Parathyroid adenoma (tissue), 2 donors: Measurements from ENCODE around the gene DCAF15.

ENCODE experiments used
- H2AFZ ChIP-seq: fragments of 300-600 bp; sonication (generic); one replicate; pipeline ENCODE4 v1.7.0; 2017; ENCODE audit warnings: antibody characterized with exemption, mild to moderate bottlenecking
- H3K27ac ChIP-seq: fragments of 300-600 bp; sonication (generic); one replicate; pipeline ENCODE4 v1.7.0; 2017
- H3K27me3 ChIP-seq: fragments of 300-600 bp; sonication (generic); one replicate; pipeline ENCODE4 v1.7.0; 2017; ENCODE audit warnings: low read length; ENCODE audit not compliant: control insufficient read depth, insufficient read depth
- H3K36me3 ChIP-seq: fragments of 300-600 bp; sonication (generic); one replicate; pipeline ENCODE4 v1.7.0; 2017; ENCODE audit warnings: low read length; ENCODE audit not compliant: control insufficient read depth, insufficient read depth
- H3K4me1 ChIP-seq: fragments of 300-600 bp; sonication (generic); one replicate; pipeline ENCODE4 v1.7.0; 2017; ENCODE audit warnings: control low read depth
- H3K4me2 ChIP-seq: fragments of 300-600 bp; sonication (generic); one replicate; pipeline ENCODE4 v1.7.0; 2017; ENCODE audit warnings: low read length
- H3K4me3 ChIP-seq: fragments of 300-600 bp; sonication (generic); one replicate; pipeline ENCODE4 v1.7.0; 2017; ENCODE audit warnings: low read depth, low read length
- H3K79me2 ChIP-seq: fragments of 300-600 bp; sonication (generic); one replicate; pipeline ENCODE4 v1.7.0; 2017; ENCODE audit warnings: control low read depth
- H3K9ac ChIP-seq: fragments of 300-600 bp; sonication (generic); one replicate; pipeline ENCODE4 v1.7.0; 2017; ENCODE audit warnings: mild to moderate bottlenecking
- H3K9me3 ChIP-seq: fragments of 300-600 bp; sonication (generic); one replicate; pipeline ENCODE4 v1.7.0; 2017; ENCODE audit warnings: low read length; ENCODE audit not compliant: control insufficient read depth
- TF ChIP-seq, protein P1 (sequence below): fragments of 300-600 bp; sonication (generic); IDR thresholded peaks from one replicate; pipeline ENCODE4 v1.7.0; 2017; ENCODE audit warnings: antibody characterized with exemption, mild to moderate bottlenecking
- donor health status: primary hyperparathyroidism.

The DCAF15 gene, protein sequence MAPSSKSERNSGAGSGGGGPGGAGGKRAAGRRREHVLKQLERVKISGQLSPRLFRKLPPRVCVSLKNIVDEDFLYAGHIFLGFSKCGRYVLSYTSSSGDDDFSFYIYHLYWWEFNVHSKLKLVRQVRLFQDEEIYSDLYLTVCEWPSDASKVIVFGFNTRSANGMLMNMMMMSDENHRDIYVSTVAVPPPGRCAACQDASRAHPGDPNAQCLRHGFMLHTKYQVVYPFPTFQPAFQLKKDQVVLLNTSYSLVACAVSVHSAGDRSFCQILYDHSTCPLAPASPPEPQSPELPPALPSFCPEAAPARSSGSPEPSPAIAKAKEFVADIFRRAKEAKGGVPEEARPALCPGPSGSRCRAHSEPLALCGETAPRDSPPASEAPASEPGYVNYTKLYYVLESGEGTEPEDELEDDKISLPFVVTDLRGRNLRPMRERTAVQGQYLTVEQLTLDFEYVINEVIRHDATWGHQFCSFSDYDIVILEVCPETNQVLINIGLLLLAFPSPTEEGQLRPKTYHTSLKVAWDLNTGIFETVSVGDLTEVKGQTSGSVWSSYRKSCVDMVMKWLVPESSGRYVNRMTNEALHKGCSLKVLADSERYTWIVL

DNA sequence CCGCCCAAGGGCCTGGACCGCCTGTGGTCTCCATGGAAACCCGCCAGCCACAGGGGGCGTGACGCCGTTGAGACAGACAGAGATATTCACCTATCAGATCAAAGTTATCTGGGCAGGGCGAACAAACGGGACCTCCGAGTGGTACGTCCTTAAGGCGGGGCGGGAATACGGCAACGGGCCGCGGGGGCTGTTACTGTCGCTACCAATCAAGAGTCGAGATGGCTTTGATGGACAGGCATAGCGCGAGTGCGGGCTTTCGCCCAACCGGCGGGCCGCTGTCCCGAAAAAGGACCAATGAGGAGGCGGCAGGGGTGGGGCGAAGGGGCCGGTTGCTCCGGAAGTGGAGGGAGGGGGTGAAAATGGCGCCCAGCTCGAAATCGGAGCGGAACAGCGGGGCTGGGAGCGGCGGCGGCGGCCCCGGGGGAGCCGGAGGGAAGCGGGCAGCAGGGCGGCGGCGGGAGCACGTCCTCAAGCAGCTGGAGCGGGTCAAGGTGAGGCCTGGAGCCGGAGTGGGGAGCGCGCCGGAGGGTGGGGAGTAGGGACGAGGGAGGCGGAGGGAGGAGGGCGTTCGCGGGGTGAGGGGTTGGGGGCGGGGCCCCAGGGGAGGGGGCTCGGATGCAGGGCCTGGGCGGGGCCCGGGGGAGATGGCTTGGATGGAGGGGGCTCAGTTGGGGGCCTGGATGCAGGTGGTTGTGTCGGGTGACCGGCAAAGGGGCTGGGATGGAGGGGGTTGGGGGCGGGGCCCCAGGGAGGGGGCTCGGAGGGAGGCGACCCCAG, at the start of gene DCAF15:
TSS of gene DCAF15 (plus strand) at position 356 of the 777 bp plus-strand sequence. CDS start at position 360, 4 bp downstream.
- H3K27ac ChIP-seq: peak within 1 kb of the TSS; percentile 70
- peaks cover 12% of the 10 kb centered on the region for H3K79me2 ChIP-seq
- peak within 1 kb of the TSS; percentile 74 for H3K4me3 ChIP-seq
- H3K9ac ChIP-seq: peak within 1 kb of the TSS; percentile 11
- H3K27me3 ChIP-seq: no peaks in the 10 kb centered on the region
- H3K9me3 ChIP-seq: no peaks in the 10 kb centered on the region
- TF ChIP-seq, protein P1, sequence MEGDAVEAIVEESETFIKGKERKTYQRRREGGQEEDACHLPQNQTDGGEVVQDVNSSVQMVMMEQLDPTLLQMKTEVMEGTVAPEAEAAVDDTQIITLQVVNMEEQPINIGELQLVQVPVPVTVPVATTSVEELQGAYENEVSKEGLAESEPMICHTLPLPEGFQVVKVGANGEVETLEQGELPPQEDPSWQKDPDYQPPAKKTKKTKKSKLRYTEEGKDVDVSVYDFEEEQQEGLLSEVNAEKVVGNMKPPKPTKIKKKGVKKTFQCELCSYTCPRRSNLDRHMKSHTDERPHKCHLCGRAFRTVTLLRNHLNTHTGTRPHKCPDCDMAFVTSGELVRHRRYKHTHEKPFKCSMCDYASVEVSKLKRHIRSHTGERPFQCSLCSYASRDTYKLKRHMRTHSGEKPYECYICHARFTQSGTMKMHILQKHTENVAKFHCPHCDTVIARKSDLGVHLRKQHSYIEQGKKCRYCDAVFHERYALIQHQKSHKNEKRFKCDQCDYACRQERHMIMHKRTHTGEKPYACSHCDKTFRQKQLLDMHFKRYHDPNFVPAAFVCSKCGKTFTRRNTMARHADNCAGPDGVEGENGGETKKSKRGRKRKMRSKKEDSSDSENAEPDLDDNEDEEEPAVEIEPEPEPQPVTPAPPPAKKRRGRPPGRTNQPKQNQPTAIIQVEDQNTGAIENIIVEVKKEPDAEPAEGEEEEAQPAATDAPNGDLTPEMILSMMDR: no peak
- H3K4me1 ChIP-seq: peaks cover 12% of the 10 kb centered on the region
- H3K4me2 ChIP-seq: peak within 1 kb of the TSS; percentile 91
- H2AFZ ChIP-seq: peak within 1 kb of the TSS; percentile 91
- H3K36me3 ChIP-seq: no peaks in the 10 kb centered on the region

DNA sequence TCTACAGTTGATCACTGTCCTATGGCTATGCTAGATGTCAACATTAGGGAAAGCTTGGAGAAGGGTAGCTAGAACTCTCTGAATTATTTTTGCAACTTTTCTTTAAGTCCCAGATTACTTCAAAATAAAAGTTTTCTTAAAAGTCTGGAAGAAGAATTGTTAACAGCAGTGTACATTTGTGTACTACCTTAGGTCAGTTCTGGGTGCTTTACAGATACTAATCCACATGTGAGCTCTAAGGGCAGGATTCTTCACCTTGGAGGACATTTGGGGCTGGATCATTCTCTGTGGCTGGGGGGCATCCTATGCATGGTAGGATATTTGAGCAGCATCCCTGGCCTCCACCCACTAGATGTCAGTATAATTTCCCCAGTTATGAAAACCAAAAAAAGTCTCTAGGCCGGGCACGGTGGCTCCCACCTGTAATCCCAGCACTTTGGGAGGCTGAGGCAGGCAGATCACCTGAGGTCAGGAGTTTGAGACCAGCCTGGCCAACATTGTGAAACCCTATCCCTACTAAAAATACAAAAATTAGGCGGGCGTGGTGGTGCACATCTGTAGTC, 49.2 kb upstream of the DCAF15 start:
- peaks cover 6% of the 10 kb centered on the region for H3K4me1 ChIP-seq
- no peak overlapping the region for H3K4me2 ChIP-seq
- no peak overlapping the region for H3K27ac ChIP-seq
- TF ChIP-seq, protein P1: no peak
- H3K4me3 ChIP-seq: no peak overlapping the region
- peaks cover 7% of the 10 kb centered on the region for H3K79me2 ChIP-seq
- no peaks in the 10 kb centered on the region for H3K9me3 ChIP-seq
- peak overlapping the region; percentile 11 for H2AFZ ChIP-seq
- H3K36me3 ChIP-seq: no peaks in the 10 kb centered on the region
- H3K27me3 ChIP-seq: no peaks in the 10 kb centered on the region
- H3K9ac ChIP-seq: no peak overlapping the region

DNA sequence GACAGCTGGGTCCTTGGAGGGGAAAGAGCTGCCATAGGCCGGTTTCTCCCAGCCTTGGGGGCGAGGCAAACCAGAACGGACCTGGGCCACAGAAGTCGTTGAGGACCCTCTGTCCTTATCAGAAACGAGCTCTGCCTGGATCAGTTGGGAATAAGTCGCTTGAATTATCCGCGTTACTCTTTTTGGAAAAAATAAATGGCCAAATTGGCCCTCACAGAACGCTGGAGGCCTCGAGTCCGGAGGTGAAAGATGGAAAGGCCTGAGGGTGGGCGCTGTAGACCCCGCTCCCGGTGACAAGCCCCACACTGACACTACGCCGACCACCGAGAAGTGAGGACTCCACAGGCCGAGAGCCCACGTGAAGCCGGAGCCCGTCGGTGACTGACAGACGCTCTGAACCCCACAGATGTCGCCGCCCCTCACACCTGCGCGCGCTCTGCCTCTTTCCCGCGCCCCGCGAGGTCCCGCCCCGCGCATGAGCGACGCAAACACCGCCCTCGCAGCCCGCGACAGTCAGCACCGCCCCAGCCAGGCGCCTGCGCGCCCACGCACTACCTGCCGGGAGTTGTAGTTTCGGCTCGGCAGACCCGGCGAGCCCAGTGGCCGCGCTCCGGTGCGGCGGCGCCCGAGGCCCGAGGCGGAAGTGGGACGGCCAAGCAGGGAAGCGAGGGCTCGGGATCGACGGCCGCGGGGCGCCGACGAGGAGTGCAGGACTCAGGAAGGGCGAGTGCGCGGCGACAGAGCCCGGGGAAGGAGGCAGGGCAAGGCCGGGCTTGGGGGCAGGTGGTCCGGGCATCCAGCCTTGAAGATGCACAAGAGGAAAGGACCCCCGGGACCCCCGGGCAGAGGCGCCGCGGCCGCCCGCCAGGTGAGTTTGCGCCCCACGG, 46.4 kb upstream of the DCAF15 start, which contains the start of the genes BRME1 and CC2D1A:
TSS of gene BRME1 (minus strand) at position 484 of the 887 bp plus-strand sequence. CDS start 1,225 bp downstream, outside the sequence.
TSS of gene CC2D1A (plus strand) at position 568 of the 887 bp plus-strand sequence. CDS start at position 809, 241 bp downstream.
- TF ChIP-seq, protein P1: no peak
- peak within 1 kb of the TSS; percentile 41 for H3K27ac ChIP-seq
- peak within 1 kb of the TSS; percentile 91 for H3K4me2 ChIP-seq
- no peaks in the 10 kb centered on the region for H3K9me3 ChIP-seq
- no peaks in the 10 kb centered on the region for H3K27me3 ChIP-seq
- peak within 1 kb of the TSS; percentile 99 for H2AFZ ChIP-seq
- H3K79me2 ChIP-seq: peaks cover 7% of the 10 kb centered on the region
- H3K4me1 ChIP-seq: peaks cover 6% of the 10 kb centered on the region
- H3K4me3 ChIP-seq: peak within 1 kb of the TSS; percentile 83
- peak within 1 kb of the TSS; percentile 49 for H3K9ac ChIP-seq
- no peaks in the 10 kb centered on the region for H3K36me3 ChIP-seq

DNA sequence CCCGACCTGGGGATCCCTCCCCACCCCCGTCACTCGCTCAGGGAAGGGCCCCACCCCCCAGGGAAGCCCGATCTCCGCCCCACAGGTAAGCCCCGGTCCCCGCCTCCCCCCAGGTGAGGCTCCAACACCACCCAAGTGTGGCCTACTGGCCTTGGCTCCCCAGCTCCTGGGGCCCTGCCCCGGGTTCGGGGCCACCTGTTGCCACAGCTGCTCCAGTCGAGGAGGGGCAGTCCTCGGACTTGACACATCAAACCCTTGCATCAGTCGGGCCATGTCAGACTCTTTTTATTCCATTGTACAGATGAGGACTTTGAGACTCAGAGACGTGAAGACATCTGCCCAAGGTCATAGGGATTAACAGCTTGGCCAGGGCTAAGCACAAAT, 45.8 kb upstream of the DCAF15 start:
- Histone ChIP-seq H3K27ac (peak overlapping the region; percentile 41), H3K36me3 (no peaks in the 10 kb centered on the region), H3K9ac (peak overlapping the region; percentile 49), H3K4me1 (peaks cover 6% of the 10 kb centered on the region), H3K27me3 (no peaks in the 10 kb centered on the region), H2AFZ (peak overlapping the region; percentile 99), H3K79me2 (peaks cover 7% of the 10 kb centered on the region), H3K4me3 (peak overlapping the region; percentile 83), H3K9me3 (no peaks in the 10 kb centered on the region), H3K4me2 (peak overlapping the region; percentile 91)
- TF ChIP-seq, protein P1: no peak
